ENCODE measurements around the gene SIRT2. TPM values are rescaled to one million over a fixed set of nuclear protein-coding genes. Genes with fewer than 3 reads are reported as not detected.

SIRT2 gene
- total RNA-seq, 4 donors from 2014 or later: 108 to 154 (median 129) TPM

- DNase-seq (ENCODE audit: low spot score in 2 of 2): no peak
- WGBS, 2 donors: 80 to 81% methylated on average over 30 to 34 of the region's 35 CpGs
- Histone ChIP-seq H3K27me3 (no peaks in the 10 kb centered on the region), H3K4me3 (no peak overlapping the region), H3K36me3 (peaks cover 0 to 48% (median 17%) of the 10 kb centered on the region in 3 donors), H3K9me3 (peaks cover 0 to 2% (median 0%) of the 10 kb centered on the region in 4 donors), H3K27ac (no peak overlapping the region), H3K4me1 (peaks cover 0 to 13% (median 2%) of the 10 kb centered on the region in 4 donors)
- TF ChIP-seq EP300 (IDR thresholded peaks at IDR 0.05): no peak
- TF ChIP-seq CTCF (IDR thresholded peaks at IDR 0.05): no peak
- TF ChIP-seq POLR2A (IDR thresholded peaks at IDR 0.05): no peak
Measured at GRCh38 chr19:38904581-38905539, 5.4 kb upstream of the SIRT2 start.

- no peak for DNase-seq (ENCODE audit: low spot score in 2 of 2)
- 91 to 100% methylated on average over 1 of the region's 1 CpG for WGBS, 2 donors
- Histone ChIP-seq H3K4me1 (peaks cover 0 to 35% (median 14%) of the 10 kb centered on the region in 4 donors), H3K27me3 (no peaks in the 10 kb centered on the region), H3K27ac (no peak overlapping the region), H3K9me3 (peaks cover 0 to 2% (median 0%) of the 10 kb centered on the region in 4 donors), H3K4me3 (no peak overlapping the region), H3K36me3 (peaks cover 0 to 21% (median 5%) of the 10 kb centered on the region in 3 donors)
- TF ChIP-seq POLR2A (IDR thresholded peaks at IDR 0.05) (no peak), CTCF (IDR thresholded peaks at IDR 0.05) (no peak), EP300 (IDR thresholded peaks at IDR 0.05) (no peak)
Measured at GRCh38 chr19:38901683-38902082, 2.3 kb upstream of the SIRT2 start.

- no peaks in the 10 kb centered on the region for H3K27me3 ChIP-seq
- H3K4me3 ChIP-seq: peak overlapping the region in 2 of 4 donors; percentile 79 to 91
- peaks cover 0 to 2% (median 0%) of the 10 kb centered on the region in 4 donors for H3K9me3 ChIP-seq
- H3K36me3 ChIP-seq: peaks cover 0 to 12% (median 4%) of the 10 kb centered on the region in 3 donors
- no peak for TF ChIP-seq POLR2A (IDR thresholded peaks at IDR 0.05)
- TF ChIP-seq CTCF (IDR thresholded peaks at IDR 0.05): no peak
- TF ChIP-seq EP300 (IDR thresholded peaks at IDR 0.05): no peak
- 38 to 42% methylated on average over 3 of the region's 3 CpGs for WGBS, 2 donors
- peaks cover 0 to 42% (median 14%) of the 10 kb centered on the region in 4 donors for H3K4me1 ChIP-seq
- DNase-seq (ENCODE audit: low spot score in 2 of 2): no peak
- peak overlapping the region; percentile 84 to 96 (median 90) for H3K27ac ChIP-seq
Measured at GRCh38 chr19:38900743-38901190, 1.3 kb upstream of the SIRT2 start.

GRCh38 chr19:38900202-38900629 lies 798 bp upstream of the SIRT2 start:
- TF ChIP-seq POLR2A (IDR thresholded peaks at IDR 0.05) (no peak), EP300 (IDR thresholded peaks at IDR 0.05) (no peak), CTCF (IDR thresholded peaks at IDR 0.05) (no peak)
- H3K27me3 ChIP-seq: no peaks in the 10 kb centered on the region
- H3K9me3 ChIP-seq: peaks cover 0 to 2% (median 0%) of the 10 kb centered on the region in 4 donors
- peak in 1 of 2 donors; percentile 50 for DNase-seq (ENCODE audit: low spot score in 2 of 2)
- peak overlapping the region; percentile 76 to 91 (median 78) for H3K4me3 ChIP-seq
- H3K36me3 ChIP-seq: peaks cover 0 to 6% (median 4%) of the 10 kb centered on the region in 3 donors
- H3K4me1 ChIP-seq: peaks cover 0 to 46% (median 14%) of the 10 kb centered on the region in 4 donors
- H3K27ac ChIP-seq: peak overlapping the region; percentile 84 to 96 (median 90)
- WGBS, 2 donors: 2 to 5% methylated on average over 8 of the region's 8 CpGs

All from tibial nerve (tissue), 4 donors.